Measurements from ENCODE around the gene ALOX5. TPM values are rescaled to one million over a fixed set of nuclear protein-coding genes. Genes with fewer than 3 reads are reported as not detected.

The ALOX5 gene
- total and polyA plus RNA-seq, 4 donors, result 2.9 to 16.9 (median 8.4) TPM

GRCh38 chr10:45471531-45472310 lies 97.7 kb downstream of the ALOX5 start:
- H3K9ac ChIP-seq (ENCODE audit: low read depth in 1 of 2, low read length in 2 of 2), result no peak overlapping the region
- TF ChIP-seq HNF4A (conservative IDR thresholded peaks at IDR 0.05) (peak; percentile 97 to 100), MAX (IDR thresholded peaks at IDR 0.05) (peak; percentile 58), ZBTB33 (IDR thresholded peaks at IDR 0.05) (peak; percentile 57), NR2F2 (IDR thresholded peaks at IDR 0.05) (peak; percentile 92), SP1 (IDR thresholded peaks at IDR 0.05) (peak; percentile 85), REST (IDR thresholded peaks at IDR 0.05) (peak; percentile 86), CTCF (IDR thresholded peaks at IDR 0.05; ENCODE audit: low read depth, low read length, missing input control) (no peak), YY1 (IDR thresholded peaks at IDR 0.05) (peak; percentile 70), TAF1 (conservative IDR thresholded peaks at IDR 0.05) (peak; percentile 79), FOXA2 (IDR thresholded peaks at IDR 0.05) (peak; percentile 34), ATF3 (IDR thresholded peaks at IDR 0.05) (no peak), JUND (IDR thresholded peaks at IDR 0.05) (peak; percentile 46 to 86), EGR1 (IDR thresholded peaks at IDR 0.05; ENCODE audit: low read depth in 2 of 2) (peak in 1 of 2 donors; percentile 29), RAD21 (IDR thresholded peaks at IDR 0.05) (peak; percentile 57 to 65), GABPA (IDR thresholded peaks at IDR 0.05 in 1 of 2, conservative IDR thresholded peaks at IDR 0.05 in 1 of 2) (no peak), RXRA (IDR thresholded peaks at IDR 0.05) (peak; percentile 95 to 96), HNF4G (IDR thresholded peaks at IDR 0.05) (peak; percentile 69), FOXA1 (IDR thresholded peaks at IDR 0.05) (no peak)
- H3K27ac ChIP-seq (ENCODE audit: low read depth in 1 of 2, low read length in 2 of 2), result peak overlapping the region; percentile 71 to 76
- no peak for DNase-seq (ENCODE audit: low spot score)
- peaks cover 13 to 52% (median 40%) of the 10 kb centered on the region in 4 donors for H3K4me1 ChIP-seq (ENCODE audit: control insufficient read depth in 4 of 4, insufficient read depth in 4 of 4, low read length in 3 of 4)
- no peaks in the 10 kb centered on the region for H3K9me3 ChIP-seq (ENCODE audit: control insufficient read depth in 4 of 4, low read length in 3 of 4)
- H3K4me3 ChIP-seq (ENCODE audit: low read depth in 1 of 3, low read length in 3 of 3), result no peak overlapping the region
- no peaks in the 10 kb centered on the region for H3K27me3 ChIP-seq (ENCODE audit: control insufficient read depth in 4 of 4, insufficient read depth in 4 of 4, low read length in 3 of 4)
- no peaks in the 10 kb centered on the region for H3K36me3 ChIP-seq (ENCODE audit: control insufficient read depth in 4 of 4, insufficient read depth in 3 of 4, low read depth in 1 of 4, low read length in 3 of 4)
- 44% methylated on average over 8 of the region's 8 CpGs for WGBS
